Muscle layer of duodenum (tissue), 2 donors: ENCODE results near the gene METTL24.

ENCODE experiments used
- H3K27ac ChIP-seq: one replicate; pipeline ENCODE4 v1.7.0; 2013; ENCODE audit warnings: mild to moderate bottlenecking, low read length
- H3K27me3 ChIP-seq: one replicate; pipeline ENCODE4 v1.7.0; 2013; ENCODE audit warnings: low read depth, mild to moderate bottlenecking, control low read depth, low read length
- H3K36me3 ChIP-seq, 2 donors: one replicate each; pipeline ENCODE4 v1.7.0; 2013; ENCODE audit warnings: low read length in 2 of 2, control low read depth in 1 of 2, mild to moderate bottlenecking in 1 of 2; ENCODE audit not compliant: insufficient read depth in 2 of 2, control insufficient read depth in 1 of 2
- H3K4me1 ChIP-seq, 2 donors: one replicate each; pipeline ENCODE4 v1.7.0; 2013; ENCODE audit warnings: low read length in 2 of 2, mild to moderate bottlenecking in 2 of 2, control low read depth in 1 of 2, moderate library complexity in 1 of 2; ENCODE audit not compliant: insufficient read depth in 2 of 2, control insufficient read depth in 1 of 2
- H3K4me3 ChIP-seq, 2 donors: one replicate each; pipeline ENCODE4 v1.7.0; 2013; ENCODE audit warnings: low read length in 2 of 2, low read depth in 1 of 2, mild to moderate bottlenecking in 1 of 2
- H3K9me3 ChIP-seq, 2 donors: one replicate each; pipeline ENCODE4 v1.7.0; 2013; ENCODE audit warnings: low read length in 2 of 2, control low read depth in 1 of 2, mild to moderate bottlenecking in 1 of 2; ENCODE audit not compliant: control insufficient read depth in 1 of 2
- donor health status: healthy.

Gene METTL24

DNA sequence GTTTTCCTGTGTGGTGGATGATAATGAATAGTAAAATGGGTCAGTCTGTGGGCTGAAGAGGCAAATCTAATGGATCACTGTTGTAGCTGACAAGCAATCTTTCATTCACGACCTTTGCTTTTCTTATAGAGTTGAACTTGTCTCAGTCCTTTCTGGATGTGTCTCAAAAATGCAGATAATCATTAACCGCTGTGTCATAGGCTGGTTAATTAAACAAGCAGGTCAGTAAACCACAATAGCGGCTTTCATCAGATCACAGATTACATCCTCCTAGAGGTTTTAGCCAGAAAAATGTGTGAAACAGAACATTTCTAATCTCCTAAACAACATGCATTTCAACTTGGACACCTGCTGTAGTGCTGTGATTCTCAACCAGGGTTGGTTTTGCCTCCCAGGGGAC lies 2.5 kb upstream of the METTL24 start:
- Histone ChIP-seq H3K27me3 (no peaks in the 10 kb centered on the region), H3K36me3 (no peaks in the 10 kb centered on the region), H3K9me3 (no peaks in the 10 kb centered on the region), H3K4me1 (peaks cover 7 to 14% of the 10 kb centered on the region in 2 donors), H3K27ac (no peak overlapping the region), H3K4me3 (no peak overlapping the region)

DNA sequence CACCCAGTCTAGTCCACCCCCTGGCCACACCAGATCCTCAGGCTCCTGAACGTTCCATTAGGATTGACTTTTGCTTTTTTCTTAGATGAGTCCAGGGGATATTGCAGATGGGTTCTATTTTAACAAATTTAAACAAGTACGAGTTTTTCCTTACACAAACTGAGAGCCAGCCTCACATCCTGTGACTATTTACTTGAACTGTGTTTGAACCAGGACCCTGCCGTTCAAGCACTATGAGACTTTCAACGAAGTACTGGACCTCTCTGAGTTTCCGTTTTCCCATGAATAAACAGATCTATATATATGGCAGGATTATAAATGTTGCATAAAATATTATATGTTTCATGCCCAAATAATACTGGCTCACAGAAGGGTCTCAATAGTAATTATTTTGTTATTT lies 1.4 kb upstream of the METTL24 start:
- Histone ChIP-seq H3K27me3 (no peaks in the 10 kb centered on the region), H3K36me3 (no peaks in the 10 kb centered on the region), H3K4me3 (peak overlapping the region in 1 of 2 donors; percentile 70), H3K9me3 (no peaks in the 10 kb centered on the region), H3K27ac (peak overlapping the region; percentile 76), H3K4me1 (peaks cover 7 to 23% of the 10 kb centered on the region in 2 donors)

DNA sequence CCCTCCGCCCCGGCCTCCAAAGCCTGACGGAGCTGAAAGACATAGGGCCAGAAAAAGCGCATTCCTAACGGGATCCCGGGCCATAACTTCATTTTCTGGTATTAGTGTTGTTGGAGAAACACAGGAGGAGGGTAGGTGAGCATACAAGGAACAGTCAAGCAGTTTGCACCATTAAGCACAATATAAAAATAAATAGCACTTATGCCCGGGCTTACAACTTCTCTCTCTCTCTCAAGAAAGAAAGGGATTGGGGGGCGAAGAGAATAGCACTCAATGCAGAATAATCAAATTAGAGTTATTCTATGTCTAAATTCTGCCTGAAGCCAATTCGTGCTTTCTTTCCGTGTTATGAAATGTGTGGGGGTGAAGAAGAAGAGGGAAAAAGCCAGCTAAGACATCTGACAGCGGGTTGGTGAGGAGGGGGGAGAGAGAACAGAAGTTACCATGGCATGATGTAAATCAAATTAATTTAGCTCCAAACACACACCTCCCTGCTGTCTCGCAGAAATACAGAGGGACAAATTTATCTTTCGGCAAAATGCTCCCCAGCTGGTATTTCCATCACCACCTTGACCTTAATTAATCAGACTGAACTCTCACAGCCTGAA lies 508 bp upstream of the METTL24 start:
- Histone ChIP-seq H3K9me3 (no peaks in the 10 kb centered on the region), H3K36me3 (no peaks in the 10 kb centered on the region), H3K27ac (peak overlapping the region; percentile 76), H3K27me3 (no peaks in the 10 kb centered on the region), H3K4me3 (peak overlapping the region; percentile 57 to 70), H3K4me1 (peaks cover 7 to 29% of the 10 kb centered on the region in 2 donors)

DNA sequence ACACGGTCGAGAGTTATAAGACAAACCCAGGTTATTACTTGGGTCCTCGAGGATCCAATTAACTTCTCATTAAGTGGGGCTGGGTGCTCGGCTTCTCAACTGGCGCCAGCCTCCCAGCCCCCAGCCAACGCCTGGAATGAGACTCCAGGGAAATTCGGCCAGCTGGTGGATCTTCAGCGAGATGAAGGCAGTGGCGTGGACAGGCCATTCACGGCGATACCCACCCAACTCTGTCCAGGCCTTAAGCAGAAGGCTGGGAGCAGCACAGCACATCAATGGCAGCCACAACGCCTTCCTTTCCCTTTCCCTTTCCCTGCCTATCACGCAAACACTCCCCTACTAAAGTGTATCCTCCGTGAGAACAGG lies 868 bp downstream of the METTL24 start:
- Histone ChIP-seq H3K27ac (peak overlapping the region; percentile 64), H3K27me3 (no peaks in the 10 kb centered on the region), H3K36me3 (no peaks in the 10 kb centered on the region), H3K9me3 (no peaks in the 10 kb centered on the region), H3K4me3 (peak overlapping the region; percentile 63 to 71), H3K4me1 (peaks cover 13 to 31% of the 10 kb centered on the region in 2 donors)

DNA sequence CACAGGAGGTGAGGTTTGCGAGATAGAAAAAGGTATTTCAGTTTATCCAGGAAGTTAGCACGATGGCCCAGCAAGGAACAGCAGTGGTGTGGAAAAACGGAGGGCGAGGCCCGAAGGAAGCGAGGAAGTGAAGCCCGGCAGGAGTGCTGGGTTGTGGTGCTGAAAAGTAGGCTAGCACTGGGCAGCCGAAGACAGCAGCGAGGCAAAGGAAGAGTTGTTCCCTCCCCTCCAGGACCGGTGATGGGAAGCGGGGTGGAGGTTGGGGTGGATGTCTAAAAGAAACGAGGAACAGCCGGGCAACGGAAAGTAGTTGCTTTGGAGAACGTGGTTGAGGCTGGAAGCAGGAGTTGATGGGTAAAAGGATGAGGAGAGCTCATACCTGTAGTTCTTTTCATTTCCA lies 1.4 kb downstream of the METTL24 start:
- Histone ChIP-seq H3K9me3 (no peaks in the 10 kb centered on the region), H3K4me1 (peaks cover 18 to 31% of the 10 kb centered on the region in 2 donors), H3K27me3 (no peaks in the 10 kb centered on the region), H3K36me3 (no peaks in the 10 kb centered on the region), H3K4me3 (peak overlapping the region; percentile 63 to 71), H3K27ac (peak overlapping the region; percentile 64)

DNA sequence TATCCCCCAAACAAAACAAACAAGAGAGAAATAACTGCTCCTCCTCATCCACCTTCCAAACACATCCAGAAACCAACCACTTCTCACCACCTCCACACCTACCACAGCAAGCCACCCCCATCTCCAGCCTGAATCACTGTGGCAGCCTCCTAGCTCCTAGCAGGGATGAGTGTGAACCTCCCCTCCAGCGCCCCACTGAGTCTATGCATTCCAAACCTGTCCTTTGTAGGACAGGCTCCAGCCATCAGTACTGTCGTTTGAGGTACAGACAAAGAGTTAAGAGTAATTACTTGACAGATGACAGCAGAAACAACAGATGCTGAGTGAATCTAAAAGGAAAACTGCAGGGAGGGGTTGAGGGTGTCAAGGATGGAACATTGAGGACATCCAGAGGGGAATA lies 2.4 kb downstream of the METTL24 start:
- peaks cover 18 to 31% of the 10 kb centered on the region in 2 donors for H3K4me1 ChIP-seq

DNA sequence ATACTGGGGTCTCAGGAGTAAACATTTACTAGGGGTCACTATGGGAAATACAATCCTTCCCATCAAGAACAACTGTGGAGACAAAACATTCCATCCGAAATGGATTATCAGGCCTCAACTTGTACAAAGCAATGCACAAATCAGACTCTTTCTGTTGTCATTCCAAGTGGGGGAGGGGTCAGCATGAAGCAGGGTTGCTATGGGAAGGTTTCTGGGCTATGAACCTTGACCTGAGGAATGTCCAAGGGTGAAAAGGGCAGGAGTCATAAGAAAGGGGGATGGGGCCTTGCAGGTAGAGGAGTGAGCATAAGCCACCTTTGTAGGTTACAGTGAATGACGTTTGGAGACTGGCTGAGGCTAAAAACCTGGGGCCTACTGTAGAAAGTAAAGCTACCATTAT lies 3.1 kb downstream of the METTL24 start:
- no peaks in the 10 kb centered on the region for H3K27me3 ChIP-seq
- no peaks in the 10 kb centered on the region for H3K9me3 ChIP-seq
- H3K4me3 ChIP-seq: peak overlapping the region in 1 of 2 donors; percentile 71
- H3K4me1 ChIP-seq: peaks cover 17 to 31% of the 10 kb centered on the region in 2 donors
- H3K27ac ChIP-seq: peak overlapping the region; percentile 70
- no peaks in the 10 kb centered on the region for H3K36me3 ChIP-seq

More for the DNA sequence above, 2.4 kb downstream of the METTL24 start:
- no peaks in the 10 kb centered on the region for H3K27me3 ChIP-seq
- no peaks in the 10 kb centered on the region for H3K36me3 ChIP-seq
- H3K4me3 ChIP-seq: peak overlapping the region in 1 of 2 donors; percentile 71
- H3K27ac ChIP-seq: peak overlapping the region; percentile 70
- H3K9me3 ChIP-seq: no peaks in the 10 kb centered on the region

DNA sequence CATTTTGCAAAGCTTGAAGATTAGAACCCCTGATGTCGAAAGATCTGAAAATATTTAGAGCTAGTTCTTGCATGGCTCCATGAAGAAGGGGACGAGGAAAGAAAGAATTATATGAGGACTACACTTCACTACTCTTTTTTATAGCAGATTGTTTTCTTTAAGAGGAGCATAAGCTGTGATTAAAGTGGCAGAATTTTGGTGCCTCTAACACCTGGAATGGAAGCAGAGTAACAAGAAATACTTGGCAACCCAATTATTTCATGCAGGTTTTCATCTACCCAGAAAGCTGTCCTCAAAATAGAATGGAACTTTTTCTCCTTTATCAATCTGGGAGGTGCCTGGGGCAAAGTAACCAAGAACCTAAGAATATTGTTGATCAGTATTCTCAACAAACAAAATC lies 4.0 kb downstream of the METTL24 start:
- H3K4me1 ChIP-seq: peaks cover 11 to 36% of the 10 kb centered on the region in 2 donors
- no peaks in the 10 kb centered on the region for H3K27me3 ChIP-seq
- H3K27ac ChIP-seq: peak overlapping the region; percentile 70
- no peaks in the 10 kb centered on the region for H3K9me3 ChIP-seq
- no peaks in the 10 kb centered on the region for H3K36me3 ChIP-seq
- peak overlapping the region in 1 of 2 donors; percentile 22 for H3K4me3 ChIP-seq

DNA sequence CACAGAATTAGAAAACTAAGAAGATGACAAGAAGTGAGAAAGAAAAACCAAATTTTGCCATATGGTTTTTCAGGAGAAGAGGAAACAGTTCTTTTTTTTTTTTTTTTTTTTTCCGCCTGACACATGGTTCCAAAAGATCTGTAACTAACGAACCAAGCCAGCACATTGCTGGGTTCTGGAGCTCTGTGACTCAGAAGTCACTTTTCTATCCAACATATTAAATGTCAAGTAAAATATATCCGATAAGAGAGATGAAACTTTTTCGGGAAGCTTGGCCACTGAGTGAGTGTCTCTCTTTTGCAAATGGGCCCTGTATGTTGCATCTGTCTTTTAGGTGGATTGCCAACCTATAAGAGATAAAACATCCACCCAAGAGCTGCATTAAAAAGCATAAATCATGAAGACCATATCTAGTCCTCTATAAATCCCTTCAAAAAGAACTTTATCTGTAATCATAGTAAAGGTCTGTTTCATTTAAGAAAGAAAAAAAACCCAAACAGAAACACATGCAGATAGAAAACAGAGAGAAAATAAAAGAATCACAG lies 4.6 kb downstream of the METTL24 start:
- Histone ChIP-seq H3K9me3 (no peaks in the 10 kb centered on the region), H3K4me3 (peak overlapping the region in 1 of 2 donors; percentile 1), H3K27ac (peak overlapping the region; percentile 76), H3K4me1 (peaks cover 11 to 32% of the 10 kb centered on the region in 2 donors), H3K27me3 (no peaks in the 10 kb centered on the region), H3K36me3 (no peaks in the 10 kb centered on the region)

DNA sequence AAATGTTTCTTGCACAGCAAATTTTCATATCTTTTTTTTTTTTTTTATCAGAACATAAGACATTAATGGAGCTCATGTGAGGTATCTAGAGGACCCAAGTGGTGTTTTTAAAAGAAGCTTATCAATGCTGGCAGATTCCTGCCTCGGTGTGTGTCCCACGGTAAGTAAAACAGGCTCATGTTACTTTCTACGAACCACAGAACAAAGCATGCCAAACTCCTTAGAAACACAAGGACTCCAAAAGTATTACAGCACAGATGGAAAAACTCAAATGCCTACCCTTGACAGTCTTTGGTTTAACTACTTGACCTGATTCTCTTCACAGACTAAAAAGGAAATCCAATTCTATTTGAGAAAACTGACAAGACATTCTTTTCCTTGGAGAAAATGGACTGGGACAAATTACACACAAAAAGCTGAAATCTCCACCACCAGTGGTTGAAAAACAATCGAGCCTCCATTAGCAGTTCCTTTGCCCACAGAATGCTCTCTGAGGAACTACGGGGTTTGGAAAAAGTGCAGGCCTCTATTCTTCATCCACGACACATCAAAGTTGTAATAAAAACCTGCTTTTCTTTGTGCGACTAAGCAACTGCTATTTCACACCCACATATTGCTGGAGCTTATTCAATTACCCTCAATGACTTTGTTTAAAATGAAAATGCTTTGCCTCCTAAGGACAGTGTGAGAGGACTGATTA lies 5.4 kb downstream of the METTL24 start:
- Histone ChIP-seq H3K27me3 (no peaks in the 10 kb centered on the region), H3K4me1 (peaks cover 11 to 32% of the 10 kb centered on the region in 2 donors), H3K27ac (peak overlapping the region; percentile 76), H3K4me3 (no peak overlapping the region), H3K36me3 (no peaks in the 10 kb centered on the region), H3K9me3 (no peaks in the 10 kb centered on the region)

DNA sequence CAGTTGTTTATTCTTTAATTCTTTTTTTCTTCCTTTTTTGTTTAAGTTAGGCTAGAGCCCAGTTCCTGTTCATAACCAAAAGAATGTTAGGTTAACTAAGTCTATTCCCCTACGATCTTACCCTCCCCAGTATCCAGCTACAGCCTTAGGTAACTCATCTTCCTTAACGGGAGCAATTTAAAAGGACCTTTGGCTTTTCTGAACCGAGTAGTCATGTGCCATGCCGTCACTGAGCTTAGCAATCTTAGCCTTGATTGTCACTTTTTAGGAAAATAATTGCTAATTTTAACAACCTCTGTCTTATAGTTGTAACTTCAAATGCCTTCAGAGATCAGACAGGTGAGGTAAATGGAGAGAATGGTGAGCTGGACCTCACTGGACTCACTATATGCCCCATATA lies 6.2 kb downstream of the METTL24 start:
- H3K27me3 ChIP-seq: no peaks in the 10 kb centered on the region
- peaks cover 11 to 39% of the 10 kb centered on the region in 2 donors for H3K4me1 ChIP-seq
- no peak overlapping the region for H3K4me3 ChIP-seq
- H3K36me3 ChIP-seq: no peaks in the 10 kb centered on the region
- H3K27ac ChIP-seq: peak overlapping the region; percentile 76
- H3K9me3 ChIP-seq: no peaks in the 10 kb centered on the region
